ENCODE results near the gene ARHGAP6.

Gene ARHGAP6

GRCh38 chrX:11257290-11257689 lies 408.4 kb downstream of the ARHGAP6 start:
- peaks cover 2% of the 10 kb centered on the region for H3K4me1 ChIP-seq (ENCODE audit: insufficient read depth, poor library complexity, severe bottlenecking)
- no peak overlapping the region for H3K4me3 ChIP-seq (ENCODE audit: severe bottlenecking)
- no peaks in the 10 kb centered on the region for H3K36me3 ChIP-seq (ENCODE audit: low read depth)
- no peak for TF ChIP-seq CTCF (IDR thresholded peaks at IDR 0.05; ENCODE audit: poor library complexity, severe bottlenecking)
- no peaks in the 10 kb centered on the region for H3K27me3 ChIP-seq (ENCODE audit: insufficient read depth, poor library complexity, severe bottlenecking)
- DNase-seq (ENCODE audit: low spot score) (no peak), ATAC-seq (ENCODE audit: low read depth) (no peak)
- no peaks in the 10 kb centered on the region for H3K9me3 ChIP-seq (ENCODE audit: severe bottlenecking)
- H3K27ac ChIP-seq (ENCODE audit: poor library complexity, severe bottlenecking): no peak overlapping the region

GRCh38 chrX:11254417-11255109 lies 411.2 kb downstream of the ARHGAP6 start:
- no peaks in the 10 kb centered on the region for H3K36me3 ChIP-seq (ENCODE audit: low read depth)
- H3K4me3 ChIP-seq (ENCODE audit: severe bottlenecking): no peak overlapping the region
- TF ChIP-seq CTCF (IDR thresholded peaks at IDR 0.05; ENCODE audit: poor library complexity, severe bottlenecking): no peak
- no peak for DNase-seq (ENCODE audit: low spot score)
- no peaks in the 10 kb centered on the region for H3K27me3 ChIP-seq (ENCODE audit: insufficient read depth, poor library complexity, severe bottlenecking)
- no peak overlapping the region for H3K27ac ChIP-seq (ENCODE audit: poor library complexity, severe bottlenecking)
- H3K4me1 ChIP-seq (ENCODE audit: insufficient read depth, poor library complexity, severe bottlenecking): no peaks in the 10 kb centered on the region
- no peaks in the 10 kb centered on the region for H3K9me3 ChIP-seq (ENCODE audit: severe bottlenecking)
- ATAC-seq (ENCODE audit: low read depth): no peak

- DNase-seq (ENCODE audit: low spot score) (no peak), ATAC-seq (ENCODE audit: low read depth) (peak; percentile 51; the same call in 1 of the 3 replicates)
- Histone ChIP-seq H3K4me1 (ENCODE audit: insufficient read depth, poor library complexity, severe bottlenecking) (peaks cover 9% of the 10 kb centered on the region), H3K36me3 (ENCODE audit: low read depth) (no peaks in the 10 kb centered on the region), H3K27ac (ENCODE audit: poor library complexity, severe bottlenecking) (no peak overlapping the region), H3K4me3 (ENCODE audit: severe bottlenecking) (no peak overlapping the region), H3K9me3 (ENCODE audit: severe bottlenecking) (no peaks in the 10 kb centered on the region), H3K27me3 (ENCODE audit: insufficient read depth, poor library complexity, severe bottlenecking) (no peaks in the 10 kb centered on the region)
- no peak for TF ChIP-seq CTCF (IDR thresholded peaks at IDR 0.05; ENCODE audit: poor library complexity, severe bottlenecking)
Observed at GRCh38 chrX:11244636-11245035, 421.1 kb downstream of the ARHGAP6 start.

- DNase-seq (ENCODE audit: low spot score) (no peak), ATAC-seq (ENCODE audit: low read depth) (no peak)
- Histone ChIP-seq H3K27me3 (ENCODE audit: insufficient read depth, poor library complexity, severe bottlenecking) (no peaks in the 10 kb centered on the region), H3K9me3 (ENCODE audit: severe bottlenecking) (no peaks in the 10 kb centered on the region), H3K4me1 (ENCODE audit: insufficient read depth, poor library complexity, severe bottlenecking) (peaks cover 9% of the 10 kb centered on the region), H3K4me3 (ENCODE audit: severe bottlenecking) (no peak overlapping the region), H3K27ac (ENCODE audit: poor library complexity, severe bottlenecking) (no peak overlapping the region), H3K36me3 (ENCODE audit: low read depth) (no peaks in the 10 kb centered on the region)
- no peak for TF ChIP-seq CTCF (IDR thresholded peaks at IDR 0.05; ENCODE audit: poor library complexity, severe bottlenecking)
Observed at GRCh38 chrX:11242704-11243103, 423.0 kb downstream of the ARHGAP6 start.

- no peak overlapping the region for H3K4me3 ChIP-seq (ENCODE audit: severe bottlenecking)
- H3K36me3 ChIP-seq (ENCODE audit: low read depth): no peaks in the 10 kb centered on the region
- no peaks in the 10 kb centered on the region for H3K9me3 ChIP-seq (ENCODE audit: severe bottlenecking)
- H3K27ac ChIP-seq (ENCODE audit: poor library complexity, severe bottlenecking): no peak overlapping the region
- no peaks in the 10 kb centered on the region for H3K27me3 ChIP-seq (ENCODE audit: insufficient read depth, poor library complexity, severe bottlenecking)
- ATAC-seq (ENCODE audit: low read depth): no peak
- TF ChIP-seq CTCF (IDR thresholded peaks at IDR 0.05; ENCODE audit: poor library complexity, severe bottlenecking): no peak
- peaks cover 9% of the 10 kb centered on the region for H3K4me1 ChIP-seq (ENCODE audit: insufficient read depth, poor library complexity, severe bottlenecking)
- DNase-seq (ENCODE audit: low spot score): no peak
Observed at GRCh38 chrX:11241720-11242119, 424.0 kb downstream of the ARHGAP6 start.
